HG02938 (cell line): ENCODE data around the gene TMEM258.

Experiments used
- ATAC-seq: cut with Tn5 transposase; IDR thresholded peaks from one replicate; pipeline ENCODE4 v1.9.1; 2021; ENCODE audit warnings: mild to moderate bottlenecking, moderate library complexity; ENCODE audit not compliant: unreplicated experiment

TMEM258 gene

DNA sequence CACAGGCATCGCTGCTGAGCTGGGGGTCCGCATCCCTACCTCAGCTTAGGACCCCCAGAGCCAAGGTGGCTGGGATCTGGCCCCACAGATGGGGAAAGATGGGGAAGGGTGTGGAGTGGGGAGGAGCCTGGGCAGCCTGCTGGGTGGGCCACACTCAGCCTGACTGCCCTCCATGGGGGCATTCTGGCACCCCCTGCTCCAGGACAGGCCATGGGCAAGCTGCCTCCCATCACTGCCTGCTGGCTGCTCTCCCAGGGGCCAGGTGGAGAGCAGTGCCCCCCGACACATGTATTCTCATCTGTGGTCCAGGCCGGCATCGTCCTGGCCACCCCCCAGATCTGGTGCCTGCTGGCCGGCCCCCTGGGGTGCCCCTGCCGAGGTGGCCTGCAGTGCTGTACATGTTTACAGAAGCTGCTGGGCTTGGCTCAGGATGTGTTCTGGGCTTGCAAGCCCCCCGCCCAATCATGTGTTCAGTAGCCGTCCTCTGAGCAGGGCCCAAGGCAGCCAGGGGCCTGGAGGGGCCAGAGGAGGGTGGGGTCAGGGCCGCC lies 47.7 kb downstream of the TMEM258 start:
- no peak for ATAC-seq

DNA sequence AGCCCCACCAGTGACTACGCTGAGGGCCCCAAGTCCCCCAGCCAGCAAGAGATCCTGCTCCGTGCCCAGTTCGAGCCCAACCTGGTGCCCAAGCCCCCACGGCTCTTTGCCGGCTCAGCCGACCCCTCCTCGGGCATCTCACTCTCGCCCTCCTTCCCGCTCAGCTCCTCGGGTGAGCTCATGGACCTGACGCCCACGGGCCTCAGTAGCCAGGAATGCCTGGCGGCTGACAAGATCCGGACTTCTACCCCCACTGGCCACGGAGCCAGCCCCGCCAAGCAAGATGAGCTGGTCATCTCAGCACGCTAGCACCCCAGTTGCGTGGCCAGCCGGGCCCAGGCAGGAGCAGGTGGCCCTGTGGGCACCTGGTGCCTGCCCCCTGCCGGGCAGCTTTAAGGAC lies 48.2 kb downstream of the TMEM258 start:
- ATAC-seq: no peak

GRCh38 chr11:61743486-61744095 lies 48.8 kb downstream of the TMEM258 start:
- no peak for ATAC-seq

DNA sequence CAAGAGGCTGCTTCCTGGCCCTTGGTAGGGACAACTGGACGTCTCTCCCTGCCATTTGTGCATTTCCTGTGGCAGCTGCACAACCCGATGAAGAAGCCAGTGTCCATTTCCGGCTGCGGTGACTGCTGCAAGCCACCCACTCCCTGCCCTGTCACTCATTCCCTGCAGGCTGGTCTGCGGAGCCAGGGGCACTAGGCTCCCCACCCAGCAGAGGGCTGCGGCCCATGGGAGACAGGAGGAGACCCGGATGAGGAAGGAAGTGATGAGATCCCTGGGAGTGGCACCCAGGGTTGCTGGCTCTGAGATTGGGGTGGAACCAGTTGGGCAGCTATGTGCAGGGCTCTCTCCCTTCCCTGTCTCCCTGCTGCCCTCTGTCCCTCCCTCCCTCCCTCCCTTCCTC lies 50.0 kb downstream of the TMEM258 start:
- ATAC-seq: no peak

DNA sequence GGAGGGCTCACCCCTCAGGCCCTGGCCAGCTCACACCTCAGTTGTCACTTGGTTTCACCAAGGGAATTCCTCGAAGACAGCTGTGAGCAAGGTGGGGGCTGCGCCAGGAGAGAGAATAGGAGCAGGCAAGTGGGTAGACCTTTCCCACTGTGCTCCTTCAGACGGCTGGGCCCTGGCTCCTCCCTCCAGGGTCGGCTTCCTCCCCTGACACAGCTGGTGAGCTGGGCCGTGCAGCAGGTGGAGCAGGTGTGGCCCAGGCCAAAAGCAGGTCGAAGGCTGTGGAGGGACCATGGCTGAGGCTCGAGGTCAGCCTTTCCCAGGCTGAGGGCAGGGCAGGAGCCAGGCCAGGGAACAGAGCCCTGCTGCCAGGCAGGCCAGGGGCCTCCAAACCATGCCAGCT lies 52.4 kb downstream of the TMEM258 start:
- no peak for ATAC-seq

- no peak for ATAC-seq
Observed at GRCh38 chr11:61739413-61739812, 53.0 kb downstream of the TMEM258 start.
